Activated CD4-positive, CD25-positive, alpha-beta regulatory T cell (primary cell): Measurements from ENCODE around the gene COQ5.
"Not testable (repeated sequence)": the region's sequence is repeated elsewhere in the genome, so short reads cannot be mapped to it uniquely, and the experiment has no call there.

Experiments
- DNase-seq, 4 experiments: peaks; one replicate each; lab custom pipeline; 2025; lab: John Stamatoyannopoulos, UW

Gene COQ5

GRCh38 chr12:120529641-120530417 lies 871 bp upstream of the COQ5 start:
- DNase-seq: no peak

GRCh38 chr12:120522568-120522967 lies 6.4 kb downstream of the COQ5 start:
- DNase-seq: no peak

DNA sequence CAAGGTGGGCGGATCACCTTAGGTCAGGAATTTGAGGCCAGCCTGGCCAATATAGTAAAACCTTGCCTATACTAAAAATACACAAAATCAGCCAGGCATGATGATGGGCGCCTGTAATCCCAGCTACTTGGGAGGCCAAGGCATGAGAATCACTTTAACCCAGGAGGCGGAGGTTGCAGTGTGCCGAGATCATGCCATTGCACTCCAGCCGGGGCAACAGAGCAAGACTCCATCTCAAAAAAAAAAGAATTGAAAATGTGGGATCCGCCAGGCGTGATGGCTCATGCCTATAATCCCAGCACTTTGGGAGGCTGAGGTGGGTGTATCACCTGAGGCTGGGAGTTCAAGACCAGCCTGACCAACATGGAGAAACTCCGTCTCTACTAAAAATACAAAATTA lies 9.6 kb downstream of the COQ5 start:
- DNase-seq: not testable (repeated sequence)

DNA sequence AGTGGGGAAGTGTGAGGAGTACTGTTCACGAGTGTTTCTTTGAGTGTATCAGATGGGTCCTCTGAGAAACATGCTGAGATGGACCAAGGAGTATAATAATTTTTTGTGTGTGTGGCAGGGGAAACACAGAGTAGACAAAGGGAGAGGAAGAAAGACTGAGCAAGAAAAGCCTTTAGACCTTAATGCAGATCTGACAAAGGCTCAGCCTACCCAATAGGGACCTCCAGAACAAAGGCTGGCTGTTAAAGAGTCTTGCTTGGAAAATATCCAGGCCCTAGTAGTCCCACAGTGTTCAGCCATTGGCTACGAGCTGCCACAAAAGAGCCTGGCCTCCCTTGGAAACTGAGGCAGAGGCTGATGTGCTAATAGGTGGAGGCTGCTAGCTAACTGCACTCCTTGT lies 13.5 kb downstream of the COQ5 start:
- DNase-seq: no peak

- DNase-seq: no peak
Measured at GRCh38 chr12:120514002-120514401, 15.0 kb downstream of the COQ5 start.

- no peak for DNase-seq
Measured at GRCh38 chr12:120508537-120508936, 20.4 kb downstream of the COQ5 start.

DNA sequence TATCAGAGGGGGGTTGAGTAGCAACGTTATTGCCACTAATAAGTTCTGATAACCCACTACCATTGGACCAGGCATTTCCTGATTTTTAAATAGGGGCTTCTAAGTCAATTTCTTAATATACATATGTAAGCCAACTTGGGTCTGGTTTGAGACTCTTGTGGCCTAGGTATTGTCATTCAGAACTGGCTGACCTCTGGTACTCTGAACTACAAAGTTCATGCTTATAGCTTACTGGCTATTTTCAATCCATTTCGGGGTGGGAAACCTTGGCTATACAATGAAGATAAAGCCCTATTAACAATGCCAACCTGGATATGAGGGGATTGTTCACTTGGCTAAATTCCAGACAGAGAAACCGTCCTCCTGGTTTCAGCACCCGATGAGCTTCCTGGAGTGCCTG lies 24.4 kb downstream of the COQ5 start:
- no peak for DNase-seq

GRCh38 chr12:120500581-120500980 lies 28.4 kb downstream of the COQ5 start:
- no peak for DNase-seq

GRCh38 chr12:120498870-120499515 lies 30.0 kb downstream of the COQ5 start:
- DNase-seq: no peak

GRCh38 chr12:120497524-120498150 lies 31.3 kb downstream of the COQ5 start:
- no peak for DNase-seq

GRCh38 chr12:120496413-120497340 lies 32.3 kb downstream of the COQ5 start:
- peak in 2 of 4 experiments; percentile 2 to 13 for DNase-seq

GRCh38 chr12:120495731-120496412 lies 33.1 kb downstream of the COQ5 start, which contains the start of gene DYNLL1:
TSS of gene DYNLL1 (plus strand) at chr12:120496113. CDS start at chr12:120496422, 309 bp downstream.
- DNase-seq: peak; percentile 94 to 99 (median 96)

- no peak for DNase-seq
Measured at GRCh38 chr12:120495186-120495730, 33.7 kb downstream of the COQ5 start.

DNA sequence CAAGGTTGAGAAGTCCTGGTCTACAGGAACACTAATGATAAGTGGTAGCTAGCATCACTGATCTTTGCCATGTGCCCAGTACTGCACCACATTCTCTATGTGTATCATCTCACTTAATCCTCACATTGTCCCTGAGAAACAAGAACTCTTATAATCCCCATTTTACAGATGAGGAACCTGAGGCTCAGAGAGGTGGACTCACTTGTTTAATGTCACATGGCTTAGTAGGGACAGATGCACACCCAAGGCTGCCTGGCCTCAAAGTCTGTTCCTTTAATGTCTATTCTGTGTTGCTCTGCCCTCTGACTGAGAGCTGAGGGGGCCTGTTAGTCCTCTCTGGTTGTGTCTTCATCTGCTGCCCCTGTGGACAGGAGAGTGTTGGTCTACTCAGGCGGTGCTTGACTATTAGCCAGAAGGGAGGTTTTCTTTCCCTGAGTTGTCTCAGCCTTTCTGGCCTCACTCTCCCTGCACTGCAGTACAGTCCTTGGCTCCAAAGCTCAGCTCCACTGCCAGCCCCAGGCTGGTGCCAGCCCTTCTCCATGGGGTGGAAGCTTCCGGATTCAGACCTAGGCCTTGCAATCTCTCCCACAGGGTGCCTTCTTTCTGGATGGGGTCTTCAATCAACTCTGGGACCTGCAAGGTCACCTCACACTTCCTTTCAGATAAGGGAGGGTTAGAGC lies 38.0 kb downstream of the COQ5 start:
- no peak for DNase-seq

- no peak for DNase-seq
Measured at GRCh38 chr12:120490325-120490724, 38.6 kb downstream of the COQ5 start.

DNA sequence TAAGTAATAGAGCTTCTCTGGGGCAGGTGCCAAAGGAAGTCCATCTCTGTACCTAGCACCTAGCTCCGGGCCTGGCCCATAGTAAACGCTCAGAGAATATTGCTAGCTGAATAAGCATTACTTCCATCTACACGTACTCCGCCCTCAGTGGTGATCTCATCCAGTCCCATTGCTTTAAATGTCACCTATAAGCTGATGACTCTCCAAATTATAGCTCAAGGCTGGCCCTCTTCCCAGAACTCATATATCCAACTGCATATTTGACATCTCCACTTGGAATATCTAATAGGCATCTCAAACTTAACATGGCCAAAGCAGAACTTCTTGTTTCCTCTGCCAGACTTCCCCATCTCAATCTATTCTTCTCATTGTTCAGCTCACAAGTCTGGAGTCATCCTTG lies 39.9 kb downstream of the COQ5 start:
- no peak for DNase-seq

GRCh38 chr12:120488057-120488640 lies 40.8 kb downstream of the COQ5 start:
- no peak for DNase-seq

GRCh38 chr12:120487552-120487951 lies 41.4 kb downstream of the COQ5 start:
- DNase-seq: not testable (repeated sequence)

- DNase-seq: no peak
Measured at GRCh38 chr12:120485961-120486881, 42.7 kb downstream of the COQ5 start.
